ENCODE data around the gene UBE2D1. TPM values are rescaled to one million over a fixed set of nuclear protein-coding genes. Genes with fewer than 3 reads are reported as not detected.

The UBE2D1 gene
- total RNA-seq, 1 donor from 2014 or later = 56.6 TPM

DNA sequence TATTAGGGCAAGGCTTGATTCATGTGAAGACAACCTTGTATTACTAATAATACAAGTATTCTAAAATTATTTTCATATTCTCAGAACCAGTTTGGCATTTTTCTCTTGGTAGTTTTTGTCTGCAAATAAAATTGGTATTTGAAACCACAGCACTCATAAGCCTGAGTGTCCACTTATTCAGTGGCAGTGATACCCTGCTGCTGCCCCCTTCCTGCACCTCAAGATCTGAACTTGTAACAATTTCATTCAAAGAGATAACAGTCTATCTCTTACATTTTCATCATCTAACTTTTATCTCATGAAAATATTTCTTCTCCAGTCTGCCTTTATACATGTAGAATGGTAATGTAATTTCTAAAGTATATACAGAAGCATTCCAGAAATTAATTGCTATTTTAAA is 59.7 kb downstream of the UBE2D1 start:
- H3K36me3 Mint-ChIP-seq = peaks cover 24% of the 10 kb centered on the region
- Histone ChIP-seq H2AFZ (replicated peaks) (no peak overlapping the region), H3F3A (ENCODE audit: low read depth) (no peaks in the 10 kb centered on the region), H3K4me1 (no peaks in the 10 kb centered on the region), H3K4me2 (no peak overlapping the region), H3K27me3 (no peaks in the 10 kb centered on the region), H3K36me3 (peaks cover 7% of the 10 kb centered on the region), H3K9me3 (ENCODE audit: low read depth) (no peaks in the 10 kb centered on the region), H3K4me3 (no peak overlapping the region), H3K79me2 (ENCODE audit: low read depth) (peaks cover 32% of the 10 kb centered on the region), H4K20me1 (ENCODE audit: low read depth) (peaks cover 22% of the 10 kb centered on the region), H3K27ac (no peak overlapping the region), H3K9ac (no peak overlapping the region)
- TF ChIP-seq, protein P1, sequence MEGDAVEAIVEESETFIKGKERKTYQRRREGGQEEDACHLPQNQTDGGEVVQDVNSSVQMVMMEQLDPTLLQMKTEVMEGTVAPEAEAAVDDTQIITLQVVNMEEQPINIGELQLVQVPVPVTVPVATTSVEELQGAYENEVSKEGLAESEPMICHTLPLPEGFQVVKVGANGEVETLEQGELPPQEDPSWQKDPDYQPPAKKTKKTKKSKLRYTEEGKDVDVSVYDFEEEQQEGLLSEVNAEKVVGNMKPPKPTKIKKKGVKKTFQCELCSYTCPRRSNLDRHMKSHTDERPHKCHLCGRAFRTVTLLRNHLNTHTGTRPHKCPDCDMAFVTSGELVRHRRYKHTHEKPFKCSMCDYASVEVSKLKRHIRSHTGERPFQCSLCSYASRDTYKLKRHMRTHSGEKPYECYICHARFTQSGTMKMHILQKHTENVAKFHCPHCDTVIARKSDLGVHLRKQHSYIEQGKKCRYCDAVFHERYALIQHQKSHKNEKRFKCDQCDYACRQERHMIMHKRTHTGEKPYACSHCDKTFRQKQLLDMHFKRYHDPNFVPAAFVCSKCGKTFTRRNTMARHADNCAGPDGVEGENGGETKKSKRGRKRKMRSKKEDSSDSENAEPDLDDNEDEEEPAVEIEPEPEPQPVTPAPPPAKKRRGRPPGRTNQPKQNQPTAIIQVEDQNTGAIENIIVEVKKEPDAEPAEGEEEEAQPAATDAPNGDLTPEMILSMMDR (IDR thresholded peaks at IDR 0.05) = no peak
- no peak for TF ChIP-seq EZH2phosphoT487 (IDR thresholded peaks at IDR 0.05)
- TF ChIP-seq EZH2 (IDR thresholded peaks at IDR 0.05) = no peak
- H3K27me3 Mint-ChIP-seq (ENCODE audit: insufficient read depth, low read depth) = no peaks in the 10 kb centered on the region
- H3K27ac Mint-ChIP-seq = no peak overlapping the region
- no peak overlapping the region for H3K4me3 Mint-ChIP-seq
- no peak for DNase-seq (ENCODE audit: low spot score)
- H3K4me1 Mint-ChIP-seq = no peaks in the 10 kb centered on the region
- H3K9me3 Mint-ChIP-seq = no peaks in the 10 kb centered on the region

DNA sequence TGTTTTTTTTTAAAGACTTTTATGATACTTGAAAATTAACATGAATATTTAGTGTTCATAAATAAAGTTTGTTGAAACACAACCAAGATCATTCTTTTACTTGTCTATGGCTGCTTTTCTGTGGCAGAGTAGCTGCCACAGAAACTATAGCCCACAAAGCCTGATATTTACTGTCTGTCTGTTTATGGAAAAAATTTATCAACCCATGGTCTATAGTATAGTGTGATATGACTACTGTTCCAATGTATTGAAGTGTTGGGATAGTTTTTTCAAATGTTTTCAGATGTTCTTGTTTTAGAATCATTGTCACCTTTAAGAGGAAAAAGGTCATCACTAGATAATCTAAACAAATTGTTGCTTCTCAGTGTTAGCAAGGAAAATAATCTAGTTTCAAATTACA is 61.3 kb downstream of the UBE2D1 start:
- Histone ChIP-seq H2AFZ (replicated peaks) (no peak overlapping the region), H3K4me3 (no peak overlapping the region), H3K4me1 (no peaks in the 10 kb centered on the region), H3K36me3 (peaks cover 7% of the 10 kb centered on the region), H3K9me3 (ENCODE audit: low read depth) (no peaks in the 10 kb centered on the region), H3K4me2 (no peak overlapping the region), H4K20me1 (ENCODE audit: low read depth) (peaks cover 15% of the 10 kb centered on the region), H3K27ac (no peak overlapping the region), H3F3A (ENCODE audit: low read depth) (no peaks in the 10 kb centered on the region), H3K79me2 (ENCODE audit: low read depth) (peaks cover 16% of the 10 kb centered on the region), H3K27me3 (no peaks in the 10 kb centered on the region), H3K9ac (no peak overlapping the region)
- peaks cover 21% of the 10 kb centered on the region for H3K36me3 Mint-ChIP-seq
- TF ChIP-seq, protein P1 (IDR thresholded peaks at IDR 0.05) = no peak
- TF ChIP-seq EZH2phosphoT487 (IDR thresholded peaks at IDR 0.05) (no peak), EZH2 (IDR thresholded peaks at IDR 0.05) (no peak)
- H3K9me3 Mint-ChIP-seq = no peaks in the 10 kb centered on the region
- no peak for DNase-seq (ENCODE audit: low spot score)
- H3K4me3 Mint-ChIP-seq = no peak overlapping the region
- H3K4me1 Mint-ChIP-seq = no peaks in the 10 kb centered on the region
- no peaks in the 10 kb centered on the region for H3K27me3 Mint-ChIP-seq (ENCODE audit: insufficient read depth, low read depth)
- no peak overlapping the region for H3K27ac Mint-ChIP-seq

DNA sequence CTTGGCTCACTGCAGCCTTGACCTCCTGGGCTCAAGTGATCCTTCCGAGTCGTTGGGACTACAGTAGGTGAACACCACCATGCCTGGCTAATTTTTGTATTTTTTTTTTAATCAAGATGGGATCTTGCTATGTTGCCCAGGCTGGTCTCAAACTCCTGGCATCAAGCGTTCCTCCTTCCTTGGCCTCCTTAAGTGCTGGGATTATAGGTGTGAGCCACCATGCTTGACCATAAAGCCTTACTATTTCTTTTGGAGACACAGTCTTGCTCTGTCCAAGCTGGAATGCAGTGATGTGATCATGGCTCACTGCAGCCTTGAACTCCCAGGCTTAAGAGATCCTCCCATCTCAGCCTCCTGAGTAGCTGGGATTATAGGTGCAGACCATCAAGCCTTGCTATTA is 63.0 kb downstream of the UBE2D1 start:
- H3K36me3 Mint-ChIP-seq = peaks cover 24% of the 10 kb centered on the region
- no peaks in the 10 kb centered on the region for H3F3A ChIP-seq (ENCODE audit: low read depth)
- peaks cover 4% of the 10 kb centered on the region for H3K79me2 ChIP-seq (ENCODE audit: low read depth)
- TF ChIP-seq, protein P1 (IDR thresholded peaks at IDR 0.05) = no peak
- TF ChIP-seq EZH2phosphoT487 (IDR thresholded peaks at IDR 0.05) (no peak), EZH2 (IDR thresholded peaks at IDR 0.05) (no peak)
- no peak overlapping the region for H3K9ac ChIP-seq
- no peaks in the 10 kb centered on the region for H3K9me3 ChIP-seq (ENCODE audit: low read depth)
- DNase-seq (ENCODE audit: low spot score) = no peak
- no peaks in the 10 kb centered on the region for H3K27me3 ChIP-seq
- peaks cover 7% of the 10 kb centered on the region for H4K20me1 ChIP-seq (ENCODE audit: low read depth)
- no peak overlapping the region for H3K4me2 ChIP-seq
- no peak overlapping the region for H3K4me3 ChIP-seq
- no peak overlapping the region for H3K27ac ChIP-seq
- no peak overlapping the region for H3K27ac Mint-ChIP-seq
- no peaks in the 10 kb centered on the region for H3K27me3 Mint-ChIP-seq (ENCODE audit: insufficient read depth, low read depth)
- H3K36me3 ChIP-seq = peaks cover 7% of the 10 kb centered on the region
- no peaks in the 10 kb centered on the region for H3K4me1 ChIP-seq
- H2AFZ ChIP-seq (replicated peaks) = no peak overlapping the region
- no peaks in the 10 kb centered on the region for H3K4me1 Mint-ChIP-seq
- no peak overlapping the region for H3K4me3 Mint-ChIP-seq
- no peaks in the 10 kb centered on the region for H3K9me3 Mint-ChIP-seq

All from neural progenitor cell (in vitro differentiated cells).